Common myeloid progenitor, CD34-positive (primary cell): ENCODE measurements around the gene SUSD3.

Experiments
- CTCF ChIA-PET: fragments of 350-600 bp; sonication (Branson Sonifier 250); formaldehyde crosslinking; loops from one replicate; lab custom pipeline; 2021; ENCODE audit warnings: antibody characterized with exemption; lab: Charles Lee
- POLR2A ChIA-PET: fragments of 350-600 bp; sonication (Branson Sonifier 250); formaldehyde crosslinking; loops from one replicate; lab custom pipeline; 2021; ENCODE audit warnings: antibody characterized with exemption; lab: Charles Lee
- DNase-seq, 3 donors: peaks; one replicate each; pipeline versions ENCODE4 v3.0.0 to v3.0.0-alpha.2; 2013
- H3K27ac ChIP-seq, 2 experiments: 1 replicate in 1 of 2; 2 replicates in 1 of 2; pipeline ENCODE4 v1.7.0; 2013; ENCODE audit warnings: inconsistent platforms in 2 of 2, low read length in 2 of 2, mild to moderate bottlenecking in 2 of 2, low read depth in 1 of 2, moderate library complexity in 1 of 2; ENCODE audit not compliant: severe bottlenecking in 2 of 2, insufficient read depth in 1 of 2, poor library complexity in 1 of 2
- H3K27me3 ChIP-seq, 5 experiments: replicated peaks in 2 of 5; 1 replicate in 3 of 5; 2 replicates in 2 of 5; pipeline versions ENCODE4 v1.6.1 to v1.7.0; 2013; ENCODE audit warnings: low read length in 4 of 5, mild to moderate bottlenecking in 2 of 5, moderate library complexity in 2 of 5, inconsistent platforms in 1 of 5; ENCODE audit not compliant: insufficient read depth in 5 of 5, control insufficient read depth in 4 of 5
- H3K36me3 ChIP-seq, 4 experiments: 1 replicate in 2 of 4; 2 replicates in 2 of 4; pipeline versions ENCODE4 v1.6.1 to v1.7.0; 2013; ENCODE audit warnings: low read length in 3 of 4, control low read depth in 1 of 4, mild to moderate bottlenecking in 1 of 4; ENCODE audit not compliant: control insufficient read depth in 4 of 4, insufficient read depth in 4 of 4
- H3K4me1 ChIP-seq, 4 experiments: 1 replicate in 3 of 4; 2 replicates in 1 of 4; pipeline versions ENCODE4 v1.6.1 to v1.7.1; 2013; ENCODE audit warnings: low read length in 3 of 4, mild to moderate bottlenecking in 3 of 4, control low read depth in 1 of 4, inconsistent platforms in 1 of 4, moderate library complexity in 1 of 4; ENCODE audit not compliant: control insufficient read depth in 4 of 4, insufficient read depth in 4 of 4; ENCODE audit errors: control extremely low read depth in 1 of 4
- H3K4me3 ChIP-seq, 7 experiments: 1 replicate in 4 of 7; 2 replicates in 3 of 7; pipeline versions ENCODE4 v1.5.1 to v1.7.0; 2013; ENCODE audit warnings: mild to moderate bottlenecking in 7 of 7, low read length in 6 of 7, moderate library complexity in 6 of 7, inconsistent platforms in 2 of 7, low read depth in 2 of 7, control low read depth in 1 of 7; ENCODE audit not compliant: insufficient read depth in 4 of 7, control insufficient read depth in 1 of 7; ENCODE audit errors: extremely low read depth in 1 of 7
- H3K9me3 ChIP-seq, 5 experiments: 1 replicate in 4 of 5; 2 replicates in 1 of 5; pipeline versions ENCODE4 v1.6.1 to v1.7.1; 2013; ENCODE audit warnings: low read length in 4 of 5, mild to moderate bottlenecking in 2 of 5, inconsistent platforms in 1 of 5, low read depth in 1 of 5, moderate library complexity in 1 of 5; ENCODE audit not compliant: control insufficient read depth in 4 of 5, insufficient read depth in 2 of 5; ENCODE audit errors: control extremely low read depth in 1 of 5
- WGBS: methylation state at CpG from one replicate; pipeline ENCODE4 v1.1.5; 2013; ENCODE audit not compliant: insufficient coverage; 5-methylcytosine and 5-hydroxymethylcytosine counted together

Gene SUSD3

GRCh38 chr9:93027750-93028149 lies 30.8 kb upstream of the SUSD3 start:
- ChIA-PET CTCF (interaction anchor here (0.6 to 1.2 kb wide), 4 partner anchors 9 to 99 kb away, joined by 3 to 4 read pairs (median 4); no protein-coding TSS in a partner anchor), POLR2A (interaction anchor here (0.6 kb wide), 1 partner anchor 29 kb away, joined by 5 read pairs; no protein-coding TSS in a partner anchor)
- Histone ChIP-seq H3K27ac (no peak overlapping the region), H3K36me3 (peaks cover 18 to 78% (median 48%) of the 10 kb centered on the region in 4 experiments), H3K4me1 (peaks cover 0 to 26% (median 11%) of the 10 kb centered on the region in 4 experiments), H3K27me3 (no peaks in the 10 kb centered on the region), H3K4me3 (no peak overlapping the region), H3K9me3 (no peaks in the 10 kb centered on the region)
- DNase-seq: no peak
- 98% methylated on average over 9 of the region's 10 CpGs for WGBS

- Histone ChIP-seq H3K27ac (peak overlapping the region in 1 of 2 experiments; percentile 30), H3K27me3 (no peaks in the 10 kb centered on the region), H3K4me3 (no peak overlapping the region), H3K9me3 (no peaks in the 10 kb centered on the region), H3K36me3 (peaks cover 20 to 78% (median 46%) of the 10 kb centered on the region in 4 experiments), H3K4me1 (peaks cover 0 to 33% (median 14%) of the 10 kb centered on the region in 4 experiments)
- ChIA-PET POLR2A (no interaction called here), CTCF (interaction anchor here (0.8 to 1.2 kb wide), 5 partner anchors 8 to 99 kb away, joined by 3 to 5 read pairs (median 4); no protein-coding TSS in a partner anchor)
- WGBS: 22% methylated on average over 6 of the region's 6 CpGs
- peak in 2 of 3 donors; percentile 53 to 69 for DNase-seq
Observed at GRCh38 chr9:93028448-93029006, 30.0 kb upstream of the SUSD3 start.

GRCh38 chr9:93030642-93031628 lies 27.6 kb upstream of the SUSD3 start:
- Histone ChIP-seq H3K4me1 (peaks cover 0 to 42% (median 15%) of the 10 kb centered on the region in 4 experiments), H3K4me3 (no peak overlapping the region), H3K27me3 (no peaks in the 10 kb centered on the region), H3K36me3 (peaks cover 22 to 86% (median 51%) of the 10 kb centered on the region in 4 experiments), H3K9me3 (no peaks in the 10 kb centered on the region), H3K27ac (no peak overlapping the region)
- POLR2A ChIA-PET: no interaction called here
- WGBS: 96% methylated on average over 9 of the region's 9 CpGs
- DNase-seq: no peak
- CTCF ChIA-PET: interaction anchor here (1.1 to 1.8 kb wide), 2 partner anchors 27 to 28 kb away, joined by 3 to 5 read pairs; no protein-coding TSS in a partner anchor

- H3K4me3 ChIP-seq: no peak overlapping the region
- no peak for DNase-seq
- POLR2A ChIA-PET: no interaction called here
- H3K9me3 ChIP-seq: no peaks in the 10 kb centered on the region
- peaks cover 22 to 84% (median 47%) of the 10 kb centered on the region in 4 experiments for H3K36me3 ChIP-seq
- no peak overlapping the region for H3K27ac ChIP-seq
- H3K27me3 ChIP-seq: no peaks in the 10 kb centered on the region
- 84% methylated on average over 6 of the region's 10 CpGs for WGBS
- CTCF ChIA-PET: interaction anchor here (1.1 to 1.8 kb wide), 2 partner anchors 28 to 29 kb away, joined by 3 to 5 read pairs; no protein-coding TSS in a partner anchor
- peaks cover 0 to 45% (median 19%) of the 10 kb centered on the region in 4 experiments for H3K4me1 ChIP-seq
Observed at GRCh38 chr9:93031629-93032430, 26.7 kb upstream of the SUSD3 start.

- H3K4me3 ChIP-seq: no peak overlapping the region
- H3K36me3 ChIP-seq: peaks cover 22 to 80% (median 44%) of the 10 kb centered on the region in 4 experiments
- ChIA-PET POLR2A (no interaction called here), CTCF (interaction anchor here (1.8 kb wide), 1 partner anchor 28 kb away, joined by 5 read pairs; no protein-coding TSS in a partner anchor)
- no peaks in the 10 kb centered on the region for H3K27me3 ChIP-seq
- H3K4me1 ChIP-seq: peaks cover 0 to 53% (median 27%) of the 10 kb centered on the region in 4 experiments
- 95% methylated on average over 11 of the region's 12 CpGs for WGBS
- H3K9me3 ChIP-seq: no peaks in the 10 kb centered on the region
- no peak for DNase-seq
- H3K27ac ChIP-seq: no peak overlapping the region
Observed at GRCh38 chr9:93032545-93032944, 26.0 kb upstream of the SUSD3 start.

GRCh38 chr9:93033531-93033930 lies 25.0 kb upstream of the SUSD3 start:
- CTCF ChIA-PET: interaction anchor here (1.2 to 1.5 kb wide), 2 partner anchors 28 to 153 kb away, joined by 3 read pairs; no protein-coding TSS in a partner anchor
- Histone ChIP-seq H3K36me3 (peaks cover 22 to 78% (median 44%) of the 10 kb centered on the region in 4 experiments), H3K9me3 (no peaks in the 10 kb centered on the region), H3K27me3 (no peaks in the 10 kb centered on the region), H3K27ac (no peak overlapping the region), H3K4me1 (peaks cover 0 to 53% (median 27%) of the 10 kb centered on the region in 4 experiments), H3K4me3 (no peak overlapping the region)
- DNase-seq: no peak
- WGBS: 76% methylated on average over 4 of the region's 6 CpGs
- POLR2A ChIA-PET: no interaction called here
